SH-SY5Y (cell line): Measurements from ENCODE around the gene SLC24A1.

ENCODE experiments used
- GATA2 ChIP-seq: IDR thresholded peaks from 2 replicates; pipeline ENCODE4 v1.6.1; 2011; ENCODE audit warnings: mild to moderate bottlenecking, low read depth, low read length
- GATA3 ChIP-seq: IDR thresholded peaks from 2 replicates; pipeline ENCODE4 v1.6.1; 2011; ENCODE audit warnings: low read depth, mild to moderate bottlenecking, low read length, moderate library complexity

DNA sequence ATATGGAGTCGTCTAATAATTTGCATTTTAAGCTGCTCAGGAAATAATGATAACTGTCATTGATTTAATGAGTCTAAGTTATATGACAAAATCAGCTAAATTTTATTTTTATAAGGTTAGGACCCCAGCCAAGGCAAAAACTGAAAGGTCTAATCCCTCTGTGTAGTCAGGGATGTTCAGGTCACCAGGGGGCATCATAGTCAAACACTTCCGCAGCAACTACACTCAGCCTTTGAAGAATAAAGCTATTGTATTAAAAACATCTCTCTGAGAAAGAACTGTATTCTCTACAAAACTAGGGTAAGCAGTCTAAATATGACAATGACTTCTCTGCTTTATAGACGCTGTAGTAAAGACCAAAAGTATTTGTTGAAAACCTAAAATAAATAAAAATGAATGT, 25.8 kb upstream of the SLC24A1 start:
- TF ChIP-seq GATA2 (no peak), GATA3 (no peak)
